T-helper 22 cell (primary cell): ENCODE data around the gene HOXA6.

Source experiments
- DNase-seq: peaks from one replicate; pipeline ENCODE4 v3.0.0-alpha.2; 2020; ENCODE audit warnings: low read depth

Gene HOXA6

GRCh38 chr7:27147199-27148030 lies at the start of gene HOXA6:
Gene HOXA6 (minus strand): TSS chr7:27147774. CDS start chr7:27147749, 25 bp downstream.
- no peak for DNase-seq

- peak; percentile 49 for DNase-seq
Measured at GRCh38 chr7:27196287-27196767, 48.8 kb upstream of the HOXA6 start.

GRCh38 chr7:27194686-27195379 lies 47.3 kb upstream of the HOXA6 start:
- DNase-seq = no peak

- DNase-seq = no peak
Measured at GRCh38 chr7:27194002-27194352, 46.4 kb upstream of the HOXA6 start.

GRCh38 chr7:27193335-27194001 lies 45.9 kb upstream of the HOXA6 start:
- no peak for DNase-seq

GRCh38 chr7:27192546-27193334 lies 45.2 kb upstream of the HOXA6 start:
- no peak for DNase-seq

- no peak for DNase-seq
Measured at GRCh38 chr7:27191833-27192545, 44.4 kb upstream of the HOXA6 start.

GRCh38 chr7:27191161-27191731 lies 43.7 kb upstream of the HOXA6 start:
- no peak for DNase-seq

GRCh38 chr7:27189997-27190748 lies 42.6 kb upstream of the HOXA6 start:
- DNase-seq = no peak

- no peak for DNase-seq
Measured at GRCh38 chr7:27189295-27189996, 41.9 kb upstream of the HOXA6 start.

- DNase-seq = no peak
Measured at GRCh38 chr7:27188386-27189294, 41.1 kb upstream of the HOXA6 start.

- DNase-seq = no peak
Measured at GRCh38 chr7:27187475-27188385, 40.2 kb upstream of the HOXA6 start.

- no peak for DNase-seq
Measured at GRCh38 chr7:27186668-27187474, 39.3 kb upstream of the HOXA6 start.

GRCh38 chr7:27185854-27186667 lies 38.5 kb upstream of the HOXA6 start:
- no peak for DNase-seq

- DNase-seq = no peak
Measured at GRCh38 chr7:27185013-27185853, 37.7 kb upstream of the HOXA6 start, which contains the start of gene HOXA11. Gene HOXA11 (minus strand): TSS chr7:27185232. CDS start chr7:27185144, 88 bp downstream.
